Measurements from ENCODE around the gene GSG1. TPM values are rescaled to one million over a fixed set of nuclear protein-coding genes. Genes with fewer than 3 reads are reported as not detected.

GSG1 gene
- 1.6 and 2.6 TPM in 2 replicates for total RNA-seq (2014; rRNA removed; shearing (Covaris generic))

- no peak for DNase-seq (ENCODE audit: low spot score)
These were observed at the start of gene GSG1 for GRCh38 chr12:13103391-13104033. TSS of gene GSG1 (minus strand) at chr12:13103667. CDS start at chr12:13103512, 155 bp downstream.

DNA sequence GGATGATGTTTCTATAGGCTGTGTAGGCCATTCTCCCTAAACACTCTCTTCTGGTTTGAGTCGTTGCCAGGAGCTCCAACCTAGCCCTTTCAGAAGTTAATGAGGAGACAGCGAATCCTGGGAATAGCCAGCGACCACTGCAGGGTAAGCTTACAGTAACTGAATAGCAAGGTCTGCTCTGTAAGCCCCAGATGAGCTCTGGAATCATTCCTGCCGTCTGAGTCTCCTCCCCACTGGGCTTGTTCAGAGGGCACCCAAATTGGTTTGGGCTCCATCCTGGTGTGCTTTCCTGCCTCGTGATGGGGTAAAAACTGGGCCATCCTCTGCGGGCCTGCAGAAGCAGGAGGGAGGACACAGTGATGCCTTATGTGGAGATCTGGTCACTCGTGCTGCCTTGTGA, 49.7 kb upstream of the GSG1 start:
- no peak for DNase-seq (ENCODE audit: low spot score)

GRCh38 chr12:13152756-13153155, 49.3 kb upstream of the GSG1 start:
- no peak for DNase-seq (ENCODE audit: low spot score)

- no peak for DNase-seq (ENCODE audit: low spot score)
These were observed 48.8 kb upstream of the GSG1 start for GRCh38 chr12:13152281-13152680.

DNA sequence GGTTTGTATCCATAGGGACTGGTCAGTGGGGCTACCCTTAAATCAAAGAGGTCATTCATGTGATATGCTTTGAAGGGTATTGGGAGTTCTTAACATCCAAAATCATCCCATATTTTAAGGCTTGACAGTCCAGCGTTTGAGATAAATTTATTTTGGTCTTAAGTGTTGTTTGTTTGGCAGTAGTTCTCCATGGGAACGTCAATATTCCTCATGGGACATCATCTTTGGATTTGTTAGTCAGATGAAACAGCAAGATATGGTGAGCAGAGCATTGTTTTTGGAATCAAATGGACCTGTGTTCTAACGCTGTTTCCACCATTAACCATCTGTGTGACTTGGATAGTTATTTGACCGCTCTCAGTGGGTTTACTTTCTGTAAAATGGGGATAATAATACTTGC, 45.9 kb upstream of the GSG1 start:
- no peak for DNase-seq (ENCODE audit: low spot score)

- DNase-seq (ENCODE audit: low spot score), result no peak
These were observed 45.0 kb upstream of the GSG1 start for GRCh38 chr12:13148485-13148847.

DNA sequence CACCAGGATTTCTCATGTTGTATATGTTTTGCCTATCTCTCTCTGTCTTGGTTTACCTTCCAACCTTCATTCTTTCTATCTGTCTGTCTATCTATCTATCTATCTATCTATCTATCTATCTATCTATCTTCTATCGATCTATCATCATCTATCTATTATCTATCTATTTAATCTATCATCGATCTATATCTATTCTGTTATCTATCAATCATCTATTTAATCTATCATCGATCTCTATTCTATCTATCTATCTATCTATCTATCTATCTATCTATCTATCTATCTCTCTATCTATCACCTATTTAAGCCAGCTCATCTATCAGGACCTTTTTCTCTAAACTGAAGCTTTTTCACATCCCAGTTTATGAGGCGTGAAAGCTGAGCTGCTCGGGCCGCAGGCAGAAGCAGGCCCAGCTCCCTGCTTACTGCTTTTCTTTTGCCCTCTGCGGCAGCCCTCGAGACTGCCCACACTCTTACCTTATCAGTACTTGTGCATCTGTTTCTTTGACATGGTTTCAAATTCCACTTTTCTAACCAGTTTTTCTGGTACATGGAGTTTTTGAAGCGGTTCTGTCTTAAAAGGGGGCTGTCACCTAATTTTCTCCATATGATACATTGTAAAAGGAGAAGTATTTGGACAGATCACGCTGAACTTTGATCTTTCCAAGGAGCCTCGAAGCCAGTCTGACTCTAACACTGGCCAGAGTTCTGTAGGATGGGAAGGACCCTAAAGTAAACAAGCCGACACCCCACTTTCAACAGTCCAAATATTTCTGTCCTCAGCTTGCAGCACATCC, 44.4 kb upstream of the GSG1 start:
- DNase-seq (ENCODE audit: low spot score), result no peak

DNA sequence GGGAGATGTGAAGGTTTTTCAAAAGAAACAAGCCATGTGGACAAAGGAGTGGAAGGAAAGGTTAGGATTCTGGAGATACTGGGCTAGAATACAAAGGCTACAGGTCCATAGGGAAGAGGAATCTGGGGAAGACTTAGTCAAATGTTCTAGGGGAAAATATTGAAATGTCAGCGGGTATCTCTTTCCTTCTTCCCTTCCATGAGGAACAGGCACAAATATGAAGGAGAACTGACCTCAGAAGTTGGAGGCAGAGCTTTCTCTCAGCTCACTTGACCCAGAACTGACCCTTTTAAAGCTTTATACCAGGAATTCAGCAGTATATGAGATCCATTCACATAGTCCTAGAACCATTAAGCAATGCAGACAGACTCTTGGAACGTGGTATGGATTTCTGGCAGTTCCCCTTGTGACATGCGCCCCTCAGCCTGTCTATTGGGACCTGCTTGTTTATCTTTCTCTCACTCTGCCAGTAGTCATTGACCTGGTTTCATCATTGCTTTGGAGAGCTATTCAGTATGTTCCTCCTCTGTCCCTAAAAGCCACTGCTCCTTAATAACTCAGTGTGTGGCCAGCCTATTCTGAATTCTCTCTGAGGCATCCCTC, 43.0 kb upstream of the GSG1 start:
- no peak for DNase-seq (ENCODE audit: low spot score)

DNA sequence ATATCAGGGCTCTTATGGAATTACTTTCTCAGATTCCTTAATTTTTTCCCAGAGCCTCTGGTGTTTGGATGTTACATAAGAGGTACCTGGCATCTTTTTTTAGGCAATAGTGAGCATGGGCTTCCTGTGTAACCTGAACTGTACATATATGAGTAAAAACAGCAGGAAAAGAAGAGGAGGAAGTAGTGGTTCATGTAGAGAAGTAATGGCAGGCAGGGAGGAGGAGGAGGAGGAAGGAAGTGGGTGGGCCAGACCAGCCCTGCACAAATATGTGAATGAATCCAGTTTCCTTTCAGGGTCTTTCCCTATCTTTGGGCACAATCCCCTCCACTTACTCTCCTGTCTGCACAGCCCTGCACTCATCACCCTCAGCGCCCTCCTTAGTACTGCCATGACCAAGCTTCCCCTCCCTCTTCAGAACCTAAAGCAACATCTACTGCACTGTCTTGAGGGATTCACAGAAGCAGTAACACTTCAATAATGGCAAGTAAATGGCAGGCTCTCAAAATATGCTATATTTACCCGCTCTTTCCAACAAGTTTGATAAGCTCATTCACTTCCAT, 40.9 kb upstream of the GSG1 start:
- no peak for DNase-seq (ENCODE audit: low spot score)

GRCh38 chr12:13142747-13143146, 39.3 kb upstream of the GSG1 start:
- DNase-seq (ENCODE audit: low spot score), result no peak

- no peak for DNase-seq (ENCODE audit: low spot score)
These were observed 38.2 kb upstream of the GSG1 start for GRCh38 chr12:13141686-13142085.

GRCh38 chr12:13135371-13136178, 32.1 kb upstream of the GSG1 start:
- peak; percentile 79 for DNase-seq (ENCODE audit: low spot score)

GRCh38 chr12:13133886-13134285, 30.4 kb upstream of the GSG1 start:
- DNase-seq (ENCODE audit: low spot score), result no peak

GRCh38 chr12:13130981-13131380, 27.5 kb upstream of the GSG1 start:
- DNase-seq (ENCODE audit: low spot score), result no peak

DNA sequence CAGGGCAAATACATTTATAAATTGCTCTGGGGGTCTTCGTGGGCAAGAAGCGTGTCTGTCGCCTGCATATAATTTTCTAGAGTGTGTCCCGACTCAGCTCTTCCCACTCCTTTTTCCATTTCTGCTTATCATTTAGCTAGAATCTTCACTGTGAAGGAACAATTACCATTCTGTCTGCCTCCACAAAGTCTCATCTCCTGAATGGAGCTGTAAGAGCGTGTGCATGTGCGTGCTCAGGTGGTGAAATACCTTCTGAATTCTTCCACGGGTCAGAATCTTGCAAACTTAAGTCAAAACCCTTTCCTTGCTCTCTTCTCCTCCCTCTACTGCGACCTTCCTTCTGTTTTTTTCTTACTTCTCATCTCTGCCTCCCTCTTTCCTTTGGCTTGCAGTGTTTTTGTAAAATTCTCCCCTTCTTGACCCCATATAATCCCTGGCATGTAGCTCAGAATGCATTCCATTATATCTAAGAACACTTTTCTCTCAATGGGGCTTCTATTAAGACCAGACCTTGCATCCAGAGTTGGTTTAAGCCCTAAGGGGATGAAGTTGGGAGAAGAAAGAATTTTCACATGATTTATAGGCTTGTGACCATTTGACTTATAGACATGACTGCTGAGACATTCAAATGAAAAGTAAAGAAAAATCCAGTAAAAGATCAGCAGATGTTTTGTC, 25.0 kb upstream of the GSG1 start:
- DNase-seq (ENCODE audit: low spot score), result no peak

- DNase-seq (ENCODE audit: low spot score), result no peak
These were observed 24.0 kb upstream of the GSG1 start for GRCh38 chr12:13127444-13127843.

- no peak for DNase-seq (ENCODE audit: low spot score)
These were observed 23.0 kb upstream of the GSG1 start for GRCh38 chr12:13126494-13126893.

GRCh38 chr12:13125996-13126395, 22.5 kb upstream of the GSG1 start:
- no peak for DNase-seq (ENCODE audit: low spot score)

DNA sequence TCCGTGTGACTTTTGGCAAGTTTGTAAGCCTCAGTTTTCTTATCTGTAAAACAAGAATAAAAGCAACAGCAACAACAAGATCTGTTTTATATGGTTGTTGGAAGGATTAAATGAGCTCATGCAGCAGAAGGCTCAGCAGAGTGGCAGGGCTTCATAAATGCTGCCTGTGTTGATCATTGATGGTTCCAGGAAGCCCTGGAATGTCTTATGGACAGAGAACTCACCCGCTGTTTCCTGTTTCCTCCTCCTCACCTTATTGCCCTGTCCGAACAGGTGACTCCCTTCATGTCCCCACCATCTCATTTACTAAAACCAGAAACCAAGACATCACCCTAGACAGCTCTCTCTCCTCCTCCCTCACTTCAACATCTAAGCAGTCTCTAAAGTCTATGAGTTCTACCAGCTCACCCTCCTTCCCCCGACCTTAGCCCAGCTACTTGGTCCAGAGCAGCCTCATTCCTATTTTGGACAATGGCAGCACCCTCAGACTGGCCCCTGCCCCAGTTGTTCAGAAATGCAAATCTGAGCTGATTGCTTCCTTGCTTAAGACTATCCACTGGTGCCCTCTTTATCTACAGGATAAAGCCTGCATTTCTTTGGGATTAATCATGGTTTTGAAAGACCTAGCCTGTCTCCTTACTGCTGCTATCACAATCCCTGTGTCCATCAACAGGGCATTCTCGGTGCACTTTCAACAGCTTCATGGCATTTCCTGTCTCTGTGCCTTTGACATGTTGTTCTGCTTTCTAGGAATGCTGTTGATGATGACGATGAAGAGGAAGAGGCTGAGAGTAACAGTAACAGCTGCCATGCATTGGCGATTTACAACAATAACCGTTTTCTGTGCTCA, 21.4 kb upstream of the GSG1 start:
- peak; percentile 90 for DNase-seq (ENCODE audit: low spot score)

GRCh38 chr12:13121568-13121967, 18.1 kb upstream of the GSG1 start:
- no peak for DNase-seq (ENCODE audit: low spot score)
